G401 (cell line): Measurements from ENCODE around the gene CRISPLD2. TPM values are rescaled to one million over a fixed set of nuclear protein-coding genes. Genes with fewer than 3 reads are reported as not detected.
"Not testable (repeated sequence)": the region's sequence is repeated elsewhere in the genome, so short reads cannot be mapped to it uniquely, and the experiment has no call there.

Source experiments
- DNase-seq: peaks from one replicate; pipeline ENCODE4 v3.0.0-alpha.2; 2015; ENCODE audit warnings: low spot score
- in situ Hi-C: cut with HindIII; loops from 2 replicates; pipeline ENCODE4 v1.10.0; 2016; ENCODE audit warnings: low sequenced_read_pairs, mixed read lengths
- total RNA-seq: library from RNA; depleted of rRNA; stranded (reverse); fragments of >200 nt; shearing (Covaris generic); gene quantifications from 2 replicates; pipeline ENCODE4 v1.2.3, GENCODE V29; 2014

The CRISPLD2 gene
- total RNA-seq, 1 experiment from 2014 or later, result 0.03 TPM

GRCh38 chr16:84937196-84938005 is 117.6 kb downstream of the CRISPLD2 start:
- in situ Hi-C loops, result no loop called here

DNA sequence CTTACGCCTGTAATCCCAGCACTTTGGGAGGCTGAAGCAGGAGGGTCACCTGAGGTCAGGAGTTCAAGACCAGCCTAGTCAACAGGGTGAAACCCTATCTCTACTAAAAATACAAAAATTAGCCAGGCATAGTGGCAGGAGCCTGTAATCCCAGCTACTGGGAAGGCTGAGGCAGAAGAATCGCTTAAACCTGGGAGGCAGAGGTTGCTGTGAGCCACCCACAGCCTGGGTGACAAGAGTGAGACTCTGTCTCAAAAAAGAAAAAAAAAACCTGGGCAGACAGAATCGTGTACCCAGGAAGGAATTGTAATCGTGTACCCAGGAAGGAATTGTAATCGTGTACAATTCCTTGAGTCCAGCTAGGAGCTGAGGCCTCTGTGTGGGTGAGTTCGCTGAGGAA is 118.8 kb downstream of the CRISPLD2 start:
- in situ Hi-C loops, DNase-seq: not testable (repeated sequence)

More at GRCh38 chr16:84937196-84938005, 117.6 kb downstream of the CRISPLD2 start:
- no peak for DNase-seq

GRCh38 chr16:84940670-84941551 is 121.1 kb downstream of the CRISPLD2 start:
- in situ Hi-C loops, result no loop called here
- DNase-seq, result no peak

DNA sequence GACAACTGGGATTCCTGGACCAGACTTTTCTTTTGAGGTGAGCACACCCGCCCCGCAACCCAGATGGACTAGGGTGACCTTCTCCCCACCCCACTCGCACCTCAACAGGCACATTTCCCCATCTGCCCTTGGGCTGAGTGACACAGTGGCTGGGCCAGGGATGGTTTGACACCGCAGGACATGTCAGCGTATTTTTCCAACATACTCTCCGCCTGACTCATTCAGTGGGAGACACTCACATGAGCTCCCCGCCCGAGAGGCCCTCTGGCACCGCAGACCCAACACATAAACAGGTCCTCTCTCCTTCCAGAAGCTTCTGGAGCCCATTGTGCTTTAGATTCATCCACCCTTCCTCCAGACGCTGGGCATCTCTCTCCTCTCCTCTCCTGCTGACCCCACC is 122.1 kb downstream of the CRISPLD2 start:
- in situ Hi-C loops, result no loop called here
- DNase-seq, result no peak

DNA sequence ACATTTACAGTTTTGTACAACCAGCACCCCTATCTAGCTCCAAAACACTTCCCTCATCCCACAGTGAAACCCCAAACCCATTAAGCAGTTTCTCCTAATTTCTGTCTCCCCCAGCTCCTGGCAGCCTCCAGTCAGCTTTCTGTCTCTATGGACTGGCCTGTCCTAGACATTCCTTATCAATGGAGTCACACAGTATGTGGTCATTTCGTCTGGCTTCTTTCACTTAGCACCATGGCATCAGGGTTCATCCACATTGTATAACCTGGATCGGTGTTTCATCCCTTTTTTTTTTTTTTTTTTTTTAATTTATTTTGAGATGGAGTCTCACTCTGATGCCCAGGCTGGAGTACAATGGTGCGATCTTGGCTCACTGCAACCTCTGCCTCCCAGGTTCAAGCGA is 123.0 kb downstream of the CRISPLD2 start:
- DNase-seq, result no peak
- in situ Hi-C loops, result no loop called here

GRCh38 chr16:84943620-84944019 is 123.8 kb downstream of the CRISPLD2 start:
- in situ Hi-C loops, result no loop called here
- DNase-seq, result no peak

GRCh38 chr16:84947022-84947421 is 127.2 kb downstream of the CRISPLD2 start:
- in situ Hi-C loops, result no loop called here
- peak; percentile 31 for DNase-seq

GRCh38 chr16:84947996-84948850 is 128.4 kb downstream of the CRISPLD2 start:
- DNase-seq, result no peak
- in situ Hi-C loops, result no loop called here

GRCh38 chr16:84948851-84949610 is 129.2 kb downstream of the CRISPLD2 start:
- DNase-seq, result no peak
- in situ Hi-C loops, result no loop called here

DNA sequence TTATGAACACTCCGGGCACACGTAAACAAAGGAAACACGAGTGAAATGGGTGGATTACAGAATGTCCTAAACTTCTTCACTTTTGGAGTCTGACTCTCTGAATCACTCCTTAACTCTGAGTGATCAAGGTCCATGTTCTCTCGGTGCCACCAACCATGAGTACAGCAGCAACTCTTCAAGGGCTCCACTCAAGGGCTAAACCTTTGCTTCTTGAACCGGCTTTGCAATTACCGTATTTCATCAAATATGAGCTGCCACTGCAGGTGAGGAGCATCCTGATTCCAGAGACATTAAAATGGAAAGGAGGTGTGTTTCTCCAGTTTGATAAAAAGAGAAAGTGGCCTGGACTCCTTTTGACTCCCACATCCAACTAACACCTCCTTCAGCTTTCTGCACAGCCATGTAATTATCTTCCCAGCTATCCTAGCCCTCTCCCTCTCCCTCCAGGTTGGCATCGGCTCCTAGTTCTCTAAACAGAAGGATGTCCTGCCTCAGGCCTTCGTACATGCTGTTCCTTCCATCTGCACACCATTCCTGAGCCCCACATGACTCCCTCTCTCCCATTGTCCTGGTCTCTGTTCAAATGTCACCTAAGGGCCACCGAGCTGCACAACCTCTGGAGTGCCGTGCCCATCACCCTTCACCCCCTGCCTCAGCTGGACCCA is 130.1 kb downstream of the CRISPLD2 start:
- in situ Hi-C loops, result no loop called here
- no peak for DNase-seq

GRCh38 chr16:84950906-84951305 is 131.1 kb downstream of the CRISPLD2 start:
- no peak for DNase-seq
- in situ Hi-C loops, result no loop called here

- in situ Hi-C loops, result no loop called here
These were observed 132.8 kb downstream of the CRISPLD2 start for GRCh38 chr16:84952335-84953189.

GRCh38 chr16:84953190-84953746 is 133.5 kb downstream of the CRISPLD2 start:
- in situ Hi-C loops, result no loop called here
- no peak for DNase-seq

More at GRCh38 chr16:84952335-84953189, 132.8 kb downstream of the CRISPLD2 start:
- peak; percentile 89 for DNase-seq

DNA sequence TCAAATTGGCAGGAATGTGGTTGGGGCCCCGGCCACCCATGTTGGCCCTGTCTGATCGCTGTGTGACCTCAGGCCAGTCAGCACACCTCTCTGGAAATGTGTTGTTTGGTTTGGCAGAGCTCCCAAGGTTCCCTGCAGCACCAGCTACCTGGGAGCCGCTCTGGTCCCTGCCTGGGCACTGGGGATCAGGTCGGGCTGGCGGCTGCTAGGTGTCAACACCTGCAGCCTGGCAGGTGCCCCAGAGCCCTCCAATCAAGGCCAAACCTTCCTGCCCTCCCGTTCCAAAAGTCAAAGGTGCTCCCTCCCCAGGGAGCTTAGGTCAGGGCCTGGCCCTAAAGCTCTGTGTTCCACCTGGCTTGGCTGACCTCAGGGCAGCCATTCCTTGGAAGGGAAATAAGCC is 135.6 kb downstream of the CRISPLD2 start:
- in situ Hi-C loops, result no loop called here
- no peak for DNase-seq

DNA sequence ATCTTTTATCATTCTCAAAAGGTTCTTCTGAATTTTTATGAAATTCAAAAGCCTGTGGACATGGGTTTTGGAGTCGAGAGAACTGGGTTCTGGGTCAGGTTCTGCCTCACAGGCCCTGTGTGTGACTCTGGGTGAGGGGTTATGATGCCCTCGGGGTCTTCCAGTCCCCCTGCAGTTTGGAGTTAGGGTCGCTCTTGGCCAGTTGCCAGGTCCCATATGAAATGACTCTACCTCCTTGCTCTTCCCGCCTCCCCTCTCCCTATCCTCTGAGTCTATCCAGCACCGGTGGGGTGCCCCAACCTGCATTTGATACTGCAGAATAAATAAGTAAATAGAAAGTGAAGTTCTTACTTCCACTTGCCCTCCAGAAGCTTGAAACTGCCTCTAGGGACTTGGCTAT is 137.4 kb downstream of the CRISPLD2 start:
- in situ Hi-C loops, result no loop called here
- no peak for DNase-seq

GRCh38 chr16:84957792-84958191 is 138.0 kb downstream of the CRISPLD2 start:
- in situ Hi-C loops, result no loop called here

More at GRCh38 chr16:84957792-84958191, 138.0 kb downstream of the CRISPLD2 start:
- DNase-seq, result no peak
